HEK293 (cell line): ENCODE measurements around the gene INSM1.

Experiments used
- BCL6B ChIP-seq: fragments of 450-650 bp; formaldehyde crosslinking; IDR thresholded peaks from 2 replicates; pipeline ENCODE4 v1.5.1; 2017; ENCODE audit warnings: missing biosample characterization, missing genetic modification characterization
- ELK4 ChIP-seq: IDR thresholded peaks from 2 replicates; pipeline ENCODE4 v1.6.1; 2011; ENCODE audit warnings: mild to moderate bottlenecking, low read depth, low read length, borderline replicate concordance
- SCRT1 ChIP-seq: fragments of 450-650 bp; formaldehyde crosslinking; IDR thresholded peaks from 2 replicates; pipeline ENCODE4 v1.5.1; 2016; ENCODE audit warnings: missing biosample characterization, missing genetic modification characterization, borderline replicate concordance
- ZNF558 ChIP-seq: fragments of 450-650 bp; formaldehyde crosslinking; IDR thresholded peaks from 2 replicates; pipeline ENCODE4 v1.5.1; 2016; ENCODE audit warnings: missing biosample characterization, missing genetic modification characterization
- ZNF560 ChIP-seq: fragments of 450-650 bp; formaldehyde crosslinking; IDR thresholded peaks from 2 replicates; pipeline ENCODE4 v1.5.1; 2017; ENCODE audit warnings: missing biosample characterization, missing genetic modification characterization, borderline replicate concordance
- ZNF768 ChIP-seq: fragments of 450-650 bp; formaldehyde crosslinking; IDR thresholded peaks from 2 replicates; pipeline ENCODE4 v1.5.1; 2018; ENCODE audit warnings: missing biosample characterization, mild to moderate bottlenecking, missing genetic modification characterization
- TF ChIP-seq, protein P1 (sequence below): fragments of 450-650 bp; formaldehyde crosslinking; IDR thresholded peaks from 2 replicates; pipeline ENCODE4 v1.5.1; 2016; ENCODE audit warnings: missing biosample characterization, missing genetic modification characterization

DNA sequence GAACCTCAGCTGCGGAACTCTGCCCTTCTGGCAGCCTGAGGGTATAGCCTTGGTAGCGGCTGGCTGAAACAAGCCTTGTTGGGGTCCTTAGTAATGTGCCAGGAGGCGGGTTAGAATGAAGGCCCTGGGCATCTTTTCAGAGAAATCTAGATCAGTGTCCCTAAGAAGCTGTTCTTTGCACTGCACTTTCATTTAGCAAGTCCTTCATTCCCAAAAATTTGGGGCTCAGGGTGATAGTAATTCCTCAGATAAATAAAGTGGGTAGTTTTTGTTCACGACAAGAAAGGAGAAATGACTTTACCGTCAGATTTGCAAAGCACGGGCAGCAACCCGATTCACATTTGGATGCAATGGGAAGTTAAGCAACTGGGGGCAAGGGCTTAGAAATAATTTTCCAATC lies 3.2 kb downstream of the INSM1 start:
- TF ChIP-seq, protein P1, sequence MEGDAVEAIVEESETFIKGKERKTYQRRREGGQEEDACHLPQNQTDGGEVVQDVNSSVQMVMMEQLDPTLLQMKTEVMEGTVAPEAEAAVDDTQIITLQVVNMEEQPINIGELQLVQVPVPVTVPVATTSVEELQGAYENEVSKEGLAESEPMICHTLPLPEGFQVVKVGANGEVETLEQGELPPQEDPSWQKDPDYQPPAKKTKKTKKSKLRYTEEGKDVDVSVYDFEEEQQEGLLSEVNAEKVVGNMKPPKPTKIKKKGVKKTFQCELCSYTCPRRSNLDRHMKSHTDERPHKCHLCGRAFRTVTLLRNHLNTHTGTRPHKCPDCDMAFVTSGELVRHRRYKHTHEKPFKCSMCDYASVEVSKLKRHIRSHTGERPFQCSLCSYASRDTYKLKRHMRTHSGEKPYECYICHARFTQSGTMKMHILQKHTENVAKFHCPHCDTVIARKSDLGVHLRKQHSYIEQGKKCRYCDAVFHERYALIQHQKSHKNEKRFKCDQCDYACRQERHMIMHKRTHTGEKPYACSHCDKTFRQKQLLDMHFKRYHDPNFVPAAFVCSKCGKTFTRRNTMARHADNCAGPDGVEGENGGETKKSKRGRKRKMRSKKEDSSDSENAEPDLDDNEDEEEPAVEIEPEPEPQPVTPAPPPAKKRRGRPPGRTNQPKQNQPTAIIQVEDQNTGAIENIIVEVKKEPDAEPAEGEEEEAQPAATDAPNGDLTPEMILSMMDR: no peak
- TF ChIP-seq ELK4 (no peak), ZNF558 (no peak), ZNF560 (tag by site-specific recombination) (no peak), SCRT1 (tag by site-specific recombination) (no peak), ZNF768 (tag by site-specific recombination) (no peak), BCL6B (no peak)
